PFSK-1 (cell line): Measurements from ENCODE around the gene TMPRSS11F.

Experiments used
- FOXP2 ChIP-seq: optimal IDR thresholded peaks from 2 replicates; pipeline ENCODE3; 2011; ENCODE audit warnings: borderline replicate concordance, control low read depth, inconsistent platforms; ENCODE audit not compliant: insufficient read depth; ENCODE audit errors: extremely low read length, extremely low read depth
- POLR2AphosphoS5 ChIP-seq: IDR thresholded peaks from 2 replicates; pipeline ENCODE4 v1.6.1; 2012; ENCODE audit warnings: low read depth, mild to moderate bottlenecking, control low read depth, low read length, moderate library complexity
- SIN3A ChIP-seq: IDR thresholded peaks from 2 replicates; pipeline ENCODE4 v1.6.1; 2012; ENCODE audit warnings: mild to moderate bottlenecking, low read length, moderate library complexity, borderline replicate concordance; ENCODE audit not compliant: insufficient read depth
- TAF1 ChIP-seq: IDR thresholded peaks from 2 replicates; pipeline ENCODE4 v1.6.1; 2012; ENCODE audit warnings: low read length, control low read depth, borderline replicate concordance; ENCODE audit not compliant: insufficient read depth
- TF ChIP-seq, protein P1 (sequence below), 2 experiments: IDR thresholded peaks; 2 replicates each; pipeline versions ENCODE4 v1.6.1 to v1.8.0; 2011 to 2012; ENCODE audit warnings: low read depth in 2 of 2, low read length in 2 of 2, control low read depth in 1 of 2, inconsistent platforms in 1 of 2, mild to moderate bottlenecking in 1 of 2, moderate library complexity in 1 of 2; ENCODE audit not compliant: insufficient read depth in 1 of 2

DNA sequence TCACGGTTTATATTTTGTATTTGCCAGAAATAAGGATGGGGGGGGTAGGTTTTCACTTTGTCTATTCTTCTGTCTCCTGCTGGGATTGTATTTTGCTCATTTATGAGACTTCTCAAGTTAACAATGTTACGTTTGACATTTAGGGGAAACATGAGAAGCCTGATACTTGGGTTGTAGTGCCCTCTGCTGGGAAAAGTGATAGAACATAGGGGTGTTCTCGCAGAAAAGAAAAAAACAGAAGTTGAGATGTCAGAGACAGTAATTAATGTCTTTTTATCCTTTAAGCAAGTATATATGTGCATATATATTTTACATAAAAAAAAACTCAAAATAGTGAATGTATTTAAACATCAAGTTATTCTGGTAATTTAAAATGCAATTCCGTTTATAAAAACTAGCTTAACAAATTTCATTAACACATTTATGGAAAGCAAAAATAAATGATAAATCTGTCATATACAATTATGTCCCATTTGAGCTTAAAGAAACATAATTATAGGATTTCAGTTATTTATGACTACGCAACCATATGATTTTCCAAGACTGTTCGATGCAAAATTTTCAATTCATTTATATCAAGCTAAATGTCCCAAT lies 46.0 kb upstream of the TMPRSS11F start:
- no peak for TF ChIP-seq POLR2AphosphoS5
- TF ChIP-seq, protein P1, sequence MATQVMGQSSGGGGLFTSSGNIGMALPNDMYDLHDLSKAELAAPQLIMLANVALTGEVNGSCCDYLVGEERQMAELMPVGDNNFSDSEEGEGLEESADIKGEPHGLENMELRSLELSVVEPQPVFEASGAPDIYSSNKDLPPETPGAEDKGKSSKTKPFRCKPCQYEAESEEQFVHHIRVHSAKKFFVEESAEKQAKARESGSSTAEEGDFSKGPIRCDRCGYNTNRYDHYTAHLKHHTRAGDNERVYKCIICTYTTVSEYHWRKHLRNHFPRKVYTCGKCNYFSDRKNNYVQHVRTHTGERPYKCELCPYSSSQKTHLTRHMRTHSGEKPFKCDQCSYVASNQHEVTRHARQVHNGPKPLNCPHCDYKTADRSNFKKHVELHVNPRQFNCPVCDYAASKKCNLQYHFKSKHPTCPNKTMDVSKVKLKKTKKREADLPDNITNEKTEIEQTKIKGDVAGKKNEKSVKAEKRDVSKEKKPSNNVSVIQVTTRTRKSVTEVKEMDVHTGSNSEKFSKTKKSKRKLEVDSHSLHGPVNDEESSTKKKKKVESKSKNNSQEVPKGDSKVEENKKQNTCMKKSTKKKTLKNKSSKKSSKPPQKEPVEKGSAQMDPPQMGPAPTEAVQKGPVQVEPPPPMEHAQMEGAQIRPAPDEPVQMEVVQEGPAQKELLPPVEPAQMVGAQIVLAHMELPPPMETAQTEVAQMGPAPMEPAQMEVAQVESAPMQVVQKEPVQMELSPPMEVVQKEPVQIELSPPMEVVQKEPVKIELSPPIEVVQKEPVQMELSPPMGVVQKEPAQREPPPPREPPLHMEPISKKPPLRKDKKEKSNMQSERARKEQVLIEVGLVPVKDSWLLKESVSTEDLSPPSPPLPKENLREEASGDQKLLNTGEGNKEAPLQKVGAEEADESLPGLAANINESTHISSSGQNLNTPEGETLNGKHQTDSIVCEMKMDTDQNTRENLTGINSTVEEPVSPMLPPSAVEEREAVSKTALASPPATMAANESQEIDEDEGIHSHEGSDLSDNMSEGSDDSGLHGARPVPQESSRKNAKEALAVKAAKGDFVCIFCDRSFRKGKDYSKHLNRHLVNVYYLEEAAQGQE (IDR thresholded peaks at IDR 0.05; ENCODE audit: insufficient read depth in 1 of 2, low read depth in 2 of 2, low read length in 2 of 2), result no peak
- TF ChIP-seq TAF1, result no peak
- TF ChIP-seq SIN3A, result no peak
- TF ChIP-seq FOXP2, result no peak
